GM12891 (cell line): Measurements from ENCODE around the gene GNG8.

ENCODE experiments used
- DNase-seq: peaks from one replicate; pipeline ENCODE4 v3.0.0; 2011; ENCODE audit warnings: low spot score; ENCODE audit not compliant: insufficient read length
- FAIRE-seq: peaks from 2 replicates; lab custom pipeline; 2011; peaks lifted over from hg19 to GRCh38; lab: Jason Lieb, UNC
- PAX5 ChIP-seq: IDR thresholded peaks from 2 replicates; pipeline ENCODE4 v1.6.1; 2011; ENCODE audit warnings: low read length, moderate library complexity, mild to moderate bottlenecking; ENCODE audit not compliant: insufficient read depth, severe bottlenecking
- POLR2A ChIP-seq: IDR thresholded peaks from 2 replicates; pipeline ENCODE4 v1.6.1; 2011; ENCODE audit warnings: low read depth, low read length, control low read depth
- POLR2AphosphoS5 ChIP-seq: IDR thresholded peaks from 2 replicates; pipeline ENCODE4 v1.6.1; 2011; ENCODE audit warnings: low read depth, low read length, control low read depth
- POU2F2 ChIP-seq: IDR thresholded peaks from 2 replicates; pipeline ENCODE4 v1.6.1; 2011; ENCODE audit warnings: low read depth, mild to moderate bottlenecking, control low read depth, low read length, moderate library complexity
- SPI1 ChIP-seq: IDR thresholded peaks from 2 replicates; pipeline ENCODE4 v1.6.1; 2011; ENCODE audit warnings: low read depth, low read length, control low read depth
- TAF1 ChIP-seq: IDR thresholded peaks from 2 replicates; pipeline ENCODE4 v1.6.1; 2011; ENCODE audit warnings: low read depth, low read length, control low read depth

Gene GNG8

GRCh38 chr19:46598372-46598917 is 37.6 kb downstream of the GNG8 start:
- TF ChIP-seq POU2F2 = no peak
- no peak for TF ChIP-seq TAF1
- TF ChIP-seq POLR2A = no peak
- no peak for TF ChIP-seq POLR2AphosphoS5
- no peak for TF ChIP-seq PAX5
- TF ChIP-seq SPI1 = no peak
- FAIRE-seq (no peak), DNase-seq (no peak)

- no peak for DNase-seq
- no peak for FAIRE-seq
- TF ChIP-seq POU2F2 (no peak), SPI1 (no peak), TAF1 (no peak), POLR2A (no peak), POLR2AphosphoS5 (no peak), PAX5 (no peak)
Measured at GRCh38 chr19:46596008-46596407, 40.0 kb downstream of the GNG8 start.

- no peak for DNase-seq
- FAIRE-seq = no peak
- TF ChIP-seq POLR2AphosphoS5 (no peak), TAF1 (no peak), SPI1 (no peak), POLR2A (no peak), POU2F2 (no peak), PAX5 (no peak)
Measured at GRCh38 chr19:46591870-46592269, 44.1 kb downstream of the GNG8 start.

- no peak for FAIRE-seq
Measured at GRCh38 chr19:46591254-46591653, 44.7 kb downstream of the GNG8 start.

GRCh38 chr19:46587861-46588260 is 48.1 kb downstream of the GNG8 start:
- TF ChIP-seq PAX5 (no peak), SPI1 (no peak), TAF1 (no peak), POLR2A (no peak), POU2F2 (no peak), POLR2AphosphoS5 (no peak)
- FAIRE-seq (no peak), DNase-seq (no peak)

More at GRCh38 chr19:46591254-46591653, 44.7 kb downstream of the GNG8 start:
- TF ChIP-seq POLR2AphosphoS5 = no peak
- TF ChIP-seq SPI1 = no peak
- TF ChIP-seq PAX5 = no peak
- no peak for TF ChIP-seq POU2F2
- TF ChIP-seq TAF1 = no peak
- no peak for TF ChIP-seq POLR2A
- DNase-seq = no peak

- FAIRE-seq (no peak), DNase-seq (no peak)
- no peak for TF ChIP-seq SPI1
- no peak for TF ChIP-seq POLR2AphosphoS5
- TF ChIP-seq POLR2A = no peak
- TF ChIP-seq TAF1 = no peak
- TF ChIP-seq POU2F2 = no peak
- no peak for TF ChIP-seq PAX5
Measured at GRCh38 chr19:46586294-46586693, 49.7 kb downstream of the GNG8 start.

- FAIRE-seq (no peak), DNase-seq (no peak)
- no peak for TF ChIP-seq POLR2A
- no peak for TF ChIP-seq POU2F2
- no peak for TF ChIP-seq TAF1
- no peak for TF ChIP-seq PAX5
- no peak for TF ChIP-seq POLR2AphosphoS5
- TF ChIP-seq SPI1 = no peak
Measured at GRCh38 chr19:46585539-46585938, 50.5 kb downstream of the GNG8 start.
